H9 (cell line): ENCODE measurements around the gene USH2A. TPM values are rescaled to one million over a fixed set of nuclear protein-coding genes. Genes with fewer than 3 reads are reported as not detected.

Source experiments
- DNase-seq: peaks from one replicate; pipeline ENCODE4 v3.0.0-alpha.2; 2017
- H2AFZ ChIP-seq: one replicate; pipeline ENCODE4 v1.6.1; 2013; ENCODE audit warnings: mild to moderate bottlenecking, low read length, control low read depth, moderate library complexity
- H2AK5ac ChIP-seq: 2 replicates; pipeline ENCODE4 v1.6.1; 2013; ENCODE audit warnings: low read length, control low read depth, mixed read lengths; ENCODE audit not compliant: insufficient read length
- H2BK120ac ChIP-seq: one replicate; pipeline ENCODE4 v1.6.1; 2013; ENCODE audit warnings: low read depth, mild to moderate bottlenecking, low read length, control low read depth, inconsistent platforms; ENCODE audit not compliant: poor library complexity, severe bottlenecking
- H2BK12ac ChIP-seq: 2 replicates; pipeline ENCODE4 v1.6.1; 2013; ENCODE audit warnings: low read length, control low read depth, mixed read lengths, low read depth; ENCODE audit not compliant: insufficient read length
- H2BK15ac ChIP-seq: 2 replicates; pipeline ENCODE4 v1.6.1; 2013; ENCODE audit warnings: low read depth, low read length, control low read depth
- H2BK20ac ChIP-seq: one replicate; pipeline ENCODE4 v1.6.1; 2013; ENCODE audit warnings: low read depth, mild to moderate bottlenecking, low read length, control low read depth, inconsistent platforms; ENCODE audit not compliant: poor library complexity, severe bottlenecking
- H2BK5ac ChIP-seq: 2 replicates; pipeline ENCODE4 v1.6.1; 2013; ENCODE audit warnings: low read length, control low read depth, mixed read lengths; ENCODE audit not compliant: insufficient read length
- H3K14ac ChIP-seq: 2 replicates; pipeline ENCODE4 v1.6.1; 2013; ENCODE audit warnings: low read length, control low read depth; ENCODE audit not compliant: insufficient read depth
- H3K18ac ChIP-seq: 2 replicates; pipeline ENCODE4 v1.6.1; 2013; ENCODE audit warnings: low read depth, mild to moderate bottlenecking, mixed read lengths, low read length, control low read depth; ENCODE audit not compliant: insufficient read length
- H3K23ac ChIP-seq: 2 replicates; pipeline ENCODE4 v1.6.1; 2013; ENCODE audit warnings: low read length, control low read depth, mixed read lengths, low read depth; ENCODE audit not compliant: insufficient read length
- H3K23me2 ChIP-seq: 2 replicates; pipeline ENCODE4 v1.6.1; 2013; ENCODE audit warnings: low read depth, mild to moderate bottlenecking, mixed read lengths, low read length, control low read depth; ENCODE audit not compliant: insufficient read length, poor library complexity, severe bottlenecking
- H3K27ac ChIP-seq: 2 replicates; pipeline ENCODE4 v1.5.1; 2013; ENCODE audit warnings: low read length, control low read depth, mixed read lengths, low read depth; ENCODE audit not compliant: insufficient read length
- H3K27me3 ChIP-seq: 2 replicates; pipeline ENCODE4 v1.6.1; 2013; ENCODE audit warnings: low read length, control low read depth, inconsistent platforms; ENCODE audit not compliant: insufficient read depth
- H3K4ac ChIP-seq: 2 replicates; pipeline ENCODE4 v1.6.1; 2013; ENCODE audit warnings: low read depth, mild to moderate bottlenecking, control low read depth, inconsistent platforms, low read length, moderate library complexity
- H3K4me1 ChIP-seq: 2 replicates; pipeline ENCODE4 v1.6.1; 2013; ENCODE audit warnings: low read length, control low read depth, inconsistent platforms; ENCODE audit not compliant: insufficient read depth
- H3K4me2 ChIP-seq: 2 replicates; pipeline ENCODE4 v1.6.1; 2013; ENCODE audit warnings: low read length, control low read depth, mixed read lengths; ENCODE audit not compliant: insufficient read length, insufficient read depth
- H3K56ac ChIP-seq: 2 replicates; pipeline ENCODE4 v1.6.1; 2013; ENCODE audit warnings: low read depth, mild to moderate bottlenecking, mixed read lengths, low read length, control low read depth; ENCODE audit not compliant: insufficient read length
- H3K79me1 ChIP-seq: 2 replicates; pipeline ENCODE4 v1.6.1; 2013; ENCODE audit warnings: low read depth, mild to moderate bottlenecking, moderate library complexity, low read length, control low read depth, inconsistent platforms; ENCODE audit not compliant: insufficient read depth, poor library complexity, severe bottlenecking
- H3K79me2 ChIP-seq: 2 replicates; pipeline ENCODE4 v1.6.1; 2013; ENCODE audit warnings: low read length, control low read depth, inconsistent platforms; ENCODE audit not compliant: insufficient read depth
- H3K9ac ChIP-seq: 2 replicates; pipeline ENCODE4 v1.6.1; 2013; ENCODE audit warnings: low read length, control low read depth, mixed read lengths; ENCODE audit not compliant: insufficient read length; ENCODE audit errors: extremely low read depth
- H3K9me3 ChIP-seq: one replicate; pipeline ENCODE4 v1.6.1; 2013; ENCODE audit warnings: low read depth, low read length, inconsistent platforms; ENCODE audit not compliant: control insufficient read depth
- H3T11ph ChIP-seq: one replicate; pipeline ENCODE4 v1.6.1; 2013; ENCODE audit warnings: mild to moderate bottlenecking, low read length, control low read depth, inconsistent platforms
- H4K20me1 ChIP-seq: one replicate; pipeline ENCODE4 v1.6.1; 2013; ENCODE audit not compliant: control insufficient read depth, insufficient read length, insufficient read depth
- H4K5ac ChIP-seq: 2 replicates; pipeline ENCODE4 v1.6.1; 2013; ENCODE audit warnings: low read depth, mild to moderate bottlenecking, mixed read lengths, low read length, control low read depth; ENCODE audit not compliant: insufficient read length
- H4K8ac ChIP-seq: replicated peaks from 2 replicates; pipeline ENCODE4 v1.6.1; 2013; ENCODE audit warnings: low read length, control low read depth, mixed read lengths, low read depth; ENCODE audit not compliant: insufficient read length
- H4K91ac ChIP-seq: 2 replicates; pipeline ENCODE4 v1.6.1; 2013; ENCODE audit warnings: low read depth, mild to moderate bottlenecking, moderate library complexity, mixed read lengths, low read length, control low read depth; ENCODE audit not compliant: insufficient read length
- H3K27ac Mint-ChIP-seq, 3 experiments: 2 replicates in 2 of 3; 3 replicates in 1 of 3; pipeline ENCODE4 v1.8.0; 2020 to 2021; ENCODE audit warnings: mixed read lengths in 3 of 3, mild to moderate bottlenecking in 1 of 3, moderate library complexity in 1 of 3
- H3K27me3 Mint-ChIP-seq: 2 replicates; pipeline ENCODE4 v1.8.0; 2021; ENCODE audit warnings: low read depth, mild to moderate bottlenecking, moderate library complexity, mixed read lengths
- H3K36me3 Mint-ChIP-seq, 3 experiments: 2 replicates in 2 of 3; 3 replicates in 1 of 3; pipeline ENCODE4 v1.8.0; 2020 to 2021; ENCODE audit warnings: low read depth in 3 of 3, mixed read lengths in 3 of 3; ENCODE audit not compliant: insufficient read depth in 1 of 3
- H3K4me1 Mint-ChIP-seq, 2 experiments: 2 replicates each; pipeline ENCODE4 v1.8.0; 2020; ENCODE audit warnings: mixed read lengths in 2 of 2
- H3K4me3 Mint-ChIP-seq, 2 experiments: 2 replicates in 1 of 2; 3 replicates in 1 of 2; pipeline ENCODE4 v1.8.0; 2020 to 2021; ENCODE audit warnings: mild to moderate bottlenecking in 2 of 2, mixed read lengths in 2 of 2, moderate library complexity in 1 of 2
- H3K9me3 Mint-ChIP-seq, 2 experiments: 2 replicates in 1 of 2; 3 replicates in 1 of 2; pipeline ENCODE4 v1.8.0; 2020; ENCODE audit warnings: mild to moderate bottlenecking in 2 of 2, mixed read lengths in 2 of 2, moderate library complexity in 1 of 2
- CTCF ChIP-seq: fragments of 200-600 bp; sonication (generic); conservative IDR thresholded peaks from 3 replicates; pipeline ENCODE4 v1.8.0; 2021; ENCODE audit warnings: antibody characterized with exemption, mild to moderate bottlenecking
- WGBS: extraction: QIAGEN DNeasy Blood & Tissue Kit; methylation state at CpG from one replicate; pipeline ENCODE4 v1.1.7; 2013; ENCODE audit warnings: missing lambda C conversion rate, low lambda C conversion rate, mixed read lengths; ENCODE audit not compliant: insufficient read length; ENCODE audit errors: extremely low coverage; 5-methylcytosine and 5-hydroxymethylcytosine counted together
- total RNA-seq: library from RNA; stranded (reverse); gene quantifications from 2 replicates; pipeline ENCODE4 v1.2.1, GENCODE V29; 2021

USH2A gene
- total RNA-seq, 1 experiment from 2014 or later = 0.11 TPM

GRCh38 chr1:215794156-215794555 is 629.1 kb downstream of the USH2A start:
- Mint-ChIP-seq H3K36me3 (no peaks in the 10 kb centered on the region), H3K4me3 (no peak overlapping the region), H3K9me3 (no peaks in the 10 kb centered on the region), H3K27ac (no peak overlapping the region; a peak in 1 of 7 replicates), H3K4me1 (no peaks in the 10 kb centered on the region), H3K27me3 (no peaks in the 10 kb centered on the region)
- H3K79me2 ChIP-seq = no peaks in the 10 kb centered on the region
- no CpG with 5 or more reads among the region's 6 CpGs for WGBS
- no peak overlapping the region for H4K8ac ChIP-seq
- TF ChIP-seq CTCF = no peak
- no peaks in the 10 kb centered on the region for H3K9me3 ChIP-seq
- no peak overlapping the region for H3K4ac ChIP-seq
- no peak overlapping the region for H3K27ac ChIP-seq
- no peak overlapping the region for H2AFZ ChIP-seq
- H3K9ac ChIP-seq = no peak overlapping the region
- no peak overlapping the region for H3K56ac ChIP-seq
- no peak overlapping the region for H3K4me2 ChIP-seq
- DNase-seq = no peak
- H2BK15ac ChIP-seq = no peak overlapping the region
- no peak overlapping the region for H3T11ph ChIP-seq
- no peaks in the 10 kb centered on the region for H4K20me1 ChIP-seq
- H2BK20ac ChIP-seq = no peak overlapping the region
- H2BK120ac ChIP-seq = no peak overlapping the region
- H2AK5ac ChIP-seq = no peak overlapping the region
- no peak overlapping the region for H2BK12ac ChIP-seq
- no peaks in the 10 kb centered on the region for H3K27me3 ChIP-seq
- no peaks in the 10 kb centered on the region for H3K23me2 ChIP-seq
- H4K5ac ChIP-seq = no peak overlapping the region
- H3K18ac ChIP-seq = no peak overlapping the region
- no peak overlapping the region for H3K14ac ChIP-seq
- no peaks in the 10 kb centered on the region for H3K4me1 ChIP-seq
- no peaks in the 10 kb centered on the region for H3K79me1 ChIP-seq
- H2BK5ac ChIP-seq = no peak overlapping the region
- no peak overlapping the region for H4K91ac ChIP-seq
- H3K23ac ChIP-seq = no peak overlapping the region
